ENCODE results near the gene KAT6B. TPM values are rescaled to one million over a fixed set of nuclear protein-coding genes. Genes with fewer than 3 reads are reported as not detected.

The KAT6B gene
- total and polyA plus RNA-seq, 2 of the 8 experiments (the other 6 are each of a cell fraction or from before 2014, with no cell fraction given) = 7.3 to 30.8 TPM

- H4K20me1 ChIP-seq (replicated peaks in 1 of 2; ENCODE audit: control insufficient read depth in 1 of 2, insufficient read depth in 2 of 2, low read length in 2 of 2) = no peaks in the 10 kb centered on the region
Measured at GRCh38 chr10:74846958-74847357, 20.6 kb downstream of the KAT6B start.

More at GRCh38 chr10:74846958-74847357, 20.6 kb downstream of the KAT6B start:
- Histone ChIP-seq H3K79me2 (ENCODE audit: control insufficient read depth in 1 of 2, insufficient read depth in 2 of 2, low read length in 2 of 2) (peaks cover 0 to 41% of the 10 kb centered on the region in 2 experiments; a peak in 2 of 4 replicates), H2BK120ac (replicated peaks; ENCODE audit: low read depth, low read length) (no peak overlapping the region), H3K18ac (ENCODE audit: extremely low read depth, low read length) (no peak overlapping the region), H3K4me1 (replicated peaks in 1 of 4; ENCODE audit: control insufficient read depth in 3 of 4, insufficient read depth in 4 of 4, low read length in 3 of 4) (no peaks in the 10 kb centered on the region), H2AFZ (ENCODE audit: low read length) (no peak overlapping the region), H2AK5ac (ENCODE audit: low read depth, low read length) (no peak overlapping the region), H3K27ac (ENCODE audit: low read depth, low read length) (no peak overlapping the region), H4K91ac (replicated peaks; ENCODE audit: insufficient read length, low read length) (no peak overlapping the region), H3K23me2 (ENCODE audit: low read depth, low read length) (no peaks in the 10 kb centered on the region), H2BK20ac (ENCODE audit: low read length) (no peak overlapping the region), H3K9ac (replicated peaks in 1 of 4; ENCODE audit: extremely low read depth in 1 of 4, low read depth in 3 of 4, low read length in 3 of 4) (no peak overlapping the region), H2BK12ac (ENCODE audit: low read depth, low read length) (no peak overlapping the region), H4K5ac (ENCODE audit: insufficient read length, low read depth, low read length) (no peak overlapping the region), H3K56ac (replicated peaks; ENCODE audit: insufficient read length, low read depth, low read length) (no peak overlapping the region), H2BK5ac (ENCODE audit: low read depth, low read length) (no peak overlapping the region), H3K23ac (ENCODE audit: insufficient read length) (no peak overlapping the region), H2BK15ac (ENCODE audit: low read length) (no peak overlapping the region), H3K14ac (ENCODE audit: insufficient read length) (no peak overlapping the region), H4K8ac (ENCODE audit: extremely low read depth, insufficient read depth, low read length) (no peak overlapping the region), H3K79me1 (ENCODE audit: low read depth, low read length) (no peaks in the 10 kb centered on the region; the same call in 1 of the 2 replicates), H3K9me3 (ENCODE audit: insufficient read depth in 2 of 2, low read depth in 1 of 2, low read length in 1 of 2) (no peaks in the 10 kb centered on the region), H3K4me2 (ENCODE audit: insufficient read depth in 1 of 2, low read depth in 2 of 2, low read length in 2 of 2) (no peak overlapping the region), H3K4me3 (ENCODE audit: extremely low read depth in 1 of 4, insufficient read depth in 2 of 4, low read depth in 3 of 4, low read length in 4 of 4) (no peak overlapping the region), H3K4ac (replicated peaks; ENCODE audit: insufficient read length, low read depth, low read length) (no peak overlapping the region), H3K27me3 (replicated peaks in 1 of 4; ENCODE audit: control insufficient read depth in 3 of 4, extremely low read depth in 1 of 4, insufficient read depth in 3 of 4, low read length in 3 of 4) (no peaks in the 10 kb centered on the region), H3K36me3 (ENCODE audit: control insufficient read depth in 2 of 4, insufficient read depth in 4 of 4, low read length in 3 of 4) (peaks cover 0 to 8% (median 2%) of the 10 kb centered on the region in 4 experiments; a peak in 3 of 8 replicates)
- TF ChIP-seq ASH2L (IDR thresholded peaks at IDR 0.05; ENCODE audit: low read length) = no peak
- CTCF ChIA-PET (ENCODE audit: partially characterized antibody) = no interaction called here
- 81% methylated on average over 2 of the region's 2 CpGs; no CpG with 5 or more reads in 1 of the 2 experiments for WGBS, 2 experiments (ENCODE audit: extremely low coverage in 1 of 2, insufficient coverage in 1 of 2, insufficient read length in 1 of 2, insufficient replicate concordance in 2 of 2, low coverage in 1 of 2, low lambda C conversion rate in 2 of 2, missing lambda C conversion rate in 1 of 2)
- DNase-seq (ENCODE audit: low read depth in 1 of 2, low spot score in 2 of 2) = no peak
- no peak for FAIRE-seq
- POLR2A ChIA-PET (ENCODE audit: partially characterized antibody) = no interaction called here

Data from H1 (cell line).